HAP-1 (cell line): ENCODE data around the gene NEURL4.

Experiments used
- DNase-seq, 2 experiments: peaks; one replicate each; pipeline ENCODE4 v3.0.0-alpha.2; 2016 to 2020; ENCODE audit warnings: low spot score in 2 of 2
- H3K27me3 ChIP-seq: fragments of 250-450 bp; sonication (Bioruptor Pico); 2 replicates; pipeline ENCODE4 v1.5.1; 2020; ENCODE audit warnings: low read depth, mild to moderate bottlenecking, moderate library complexity
- H3K36me3 ChIP-seq: fragments of 250-450 bp; sonication (Bioruptor Pico); replicated peaks from 2 replicates; pipeline ENCODE4 v1.5.1; 2020; ENCODE audit warnings: mild to moderate bottlenecking
- H3K4me1 ChIP-seq: fragments of 250-450 bp; sonication (Bioruptor Pico); 2 replicates; pipeline ENCODE4 v1.5.1; 2020; ENCODE audit warnings: mild to moderate bottlenecking
- H3K4me3 ChIP-seq: fragments of 250-450 bp; sonication (Bioruptor Pico); 2 replicates; pipeline ENCODE4 v1.5.1; 2020; ENCODE audit warnings: mild to moderate bottlenecking, moderate library complexity
- H3K9me3 ChIP-seq: fragments of 250-450 bp; sonication (Bioruptor Pico); 2 replicates; pipeline ENCODE4 v1.5.1; 2020; ENCODE audit warnings: mild to moderate bottlenecking, moderate library complexity
- in situ Hi-C: fragments of 300-500 bp; cut with MboI; formaldehyde crosslinking; loops from 3 replicates; pipeline ENCODE4 v1.14.3; 2020; ENCODE audit warnings: low sequenced_read_pairs, inconsistent platforms, mixed read lengths

NEURL4 gene

GRCh38 chr17:7292729-7293128, 36.4 kb downstream of the NEURL4 start:
- no peak for DNase-seq
- no peaks in the 10 kb centered on the region for H3K9me3 ChIP-seq
- in situ Hi-C loops = no loop called here
- peaks cover 6% of the 10 kb centered on the region for H3K27me3 ChIP-seq
- H3K4me3 ChIP-seq = no peak overlapping the region
- H3K36me3 ChIP-seq = no peaks in the 10 kb centered on the region
- H3K4me1 ChIP-seq = peaks cover 14% of the 10 kb centered on the region

- no peak for DNase-seq
- Histone ChIP-seq H3K4me1 (peaks cover 14% of the 10 kb centered on the region), H3K36me3 (no peaks in the 10 kb centered on the region), H3K4me3 (no peak overlapping the region), H3K27me3 (peaks cover 6% of the 10 kb centered on the region), H3K9me3 (no peaks in the 10 kb centered on the region)
- in situ Hi-C loops = no loop called here
These were observed 36.9 kb downstream of the NEURL4 start for GRCh38 chr17:7292194-7292593.

- H3K27me3 ChIP-seq = peaks cover 6% of the 10 kb centered on the region
- DNase-seq = no peak
- no peaks in the 10 kb centered on the region; the same call in 1 of the 2 replicates for H3K36me3 ChIP-seq
- in situ Hi-C loops = no loop called here
- no peak overlapping the region for H3K4me3 ChIP-seq
- H3K9me3 ChIP-seq = no peaks in the 10 kb centered on the region
- peaks cover 11% of the 10 kb centered on the region for H3K4me1 ChIP-seq
These were observed 38.5 kb downstream of the NEURL4 start for GRCh38 chr17:7290685-7291084.

- Histone ChIP-seq H3K4me3 (no peak overlapping the region), H3K27me3 (peaks cover 6% of the 10 kb centered on the region), H3K4me1 (peaks cover 11% of the 10 kb centered on the region), H3K9me3 (no peaks in the 10 kb centered on the region), H3K36me3 (no peaks in the 10 kb centered on the region; the same call in 1 of the 2 replicates)
- no peak for DNase-seq
- in situ Hi-C loops = no loop called here
These were observed 39.0 kb downstream of the NEURL4 start for GRCh38 chr17:7290166-7290565.

GRCh38 chr17:7289256-7290032, 39.7 kb downstream of the NEURL4 start:
- H3K9me3 ChIP-seq = no peaks in the 10 kb centered on the region
- no peak overlapping the region for H3K4me3 ChIP-seq
- in situ Hi-C loops = no loop called here
- H3K27me3 ChIP-seq = peaks cover 6% of the 10 kb centered on the region
- H3K4me1 ChIP-seq = peaks cover 8% of the 10 kb centered on the region; the same call in 1 of the 2 replicates
- no peaks in the 10 kb centered on the region; the same call in 1 of the 2 replicates for H3K36me3 ChIP-seq
- no peak for DNase-seq

GRCh38 chr17:7285679-7286078, 43.5 kb downstream of the NEURL4 start:
- Histone ChIP-seq H3K27me3 (no peaks in the 10 kb centered on the region), H3K4me3 (no peak overlapping the region), H3K4me1 (peaks cover 6% of the 10 kb centered on the region), H3K9me3 (no peaks in the 10 kb centered on the region), H3K36me3 (no peaks in the 10 kb centered on the region; the same call in 1 of the 2 replicates)
- no peak for DNase-seq
- in situ Hi-C loops = no loop called here

GRCh38 chr17:7284911-7285310, 44.2 kb downstream of the NEURL4 start:
- Histone ChIP-seq H3K9me3 (no peaks in the 10 kb centered on the region), H3K4me1 (peaks cover 8% of the 10 kb centered on the region), H3K36me3 (no peaks in the 10 kb centered on the region; the same call in 1 of the 2 replicates), H3K27me3 (no peaks in the 10 kb centered on the region), H3K4me3 (no peak overlapping the region)
- no peak for DNase-seq
- in situ Hi-C loops = loop anchor here (5.0 kb wide), 1 partner anchor 62 kb away; no protein-coding TSS in a partner anchor

- no peak for DNase-seq
- peaks cover 8% of the 10 kb centered on the region for H3K4me1 ChIP-seq
- no peaks in the 10 kb centered on the region; the same call in 1 of the 2 replicates for H3K36me3 ChIP-seq
- no peak overlapping the region for H3K4me3 ChIP-seq
- no peaks in the 10 kb centered on the region for H3K27me3 ChIP-seq
- in situ Hi-C loops = loop anchor here (5.0 kb wide), 1 partner anchor 64 kb away; no protein-coding TSS in a partner anchor
- H3K9me3 ChIP-seq = no peaks in the 10 kb centered on the region
These were observed 45.5 kb downstream of the NEURL4 start for GRCh38 chr17:7283471-7284216.

- H3K36me3 ChIP-seq = no peaks in the 10 kb centered on the region; the same call in 1 of the 2 replicates
- peaks cover 8% of the 10 kb centered on the region for H3K4me1 ChIP-seq
- no peak overlapping the region; the same call in 1 of the 2 replicates for H3K4me3 ChIP-seq
- in situ Hi-C loops = loop anchor here (5.0 kb wide), 1 partner anchor 64 kb away; no protein-coding TSS in a partner anchor
- no peak for DNase-seq
- H3K27me3 ChIP-seq = no peaks in the 10 kb centered on the region
- no peaks in the 10 kb centered on the region for H3K9me3 ChIP-seq
These were observed 46.3 kb downstream of the NEURL4 start for GRCh38 chr17:7282752-7283321.

GRCh38 chr17:7281953-7282751, 47.0 kb downstream of the NEURL4 start:
- peak in 1 of 2 experiments; percentile 35 for DNase-seq
- in situ Hi-C loops = loop anchor here (5.0 kb wide), 1 partner anchor 65 kb away; no protein-coding TSS in a partner anchor
- peak overlapping the region; percentile 75 for H3K4me3 ChIP-seq
- H3K27me3 ChIP-seq = no peaks in the 10 kb centered on the region
- peaks cover 8% of the 10 kb centered on the region for H3K4me1 ChIP-seq
- no peaks in the 10 kb centered on the region; the same call in 1 of the 2 replicates for H3K36me3 ChIP-seq
- H3K9me3 ChIP-seq = no peaks in the 10 kb centered on the region

- Histone ChIP-seq H3K4me1 (peaks cover 8% of the 10 kb centered on the region), H3K36me3 (no peaks in the 10 kb centered on the region; the same call in 1 of the 2 replicates), H3K27me3 (no peaks in the 10 kb centered on the region), H3K9me3 (no peaks in the 10 kb centered on the region), H3K4me3 (peak within 1 kb of the TSS; percentile 75)
- peak; percentile 95 to 99 for DNase-seq
- in situ Hi-C loops = loop anchor here (5.0 kb wide), 1 partner anchor 66 kb away; no protein-coding TSS in a partner anchor
These were observed 47.8 kb downstream of the NEURL4 start, which contains the start of gene SLC2A4 for GRCh38 chr17:7281074-7281952. Gene SLC2A4 (plus strand): TSS chr17:7281718. CDS start chr17:7281935, 217 bp downstream.

GRCh38 chr17:7280519-7281073, 48.5 kb downstream of the NEURL4 start:
- in situ Hi-C loops = loop anchor here (5.0 kb wide), 1 partner anchor 67 kb away; no protein-coding TSS in a partner anchor

More at GRCh38 chr17:7280519-7281073, 48.5 kb downstream of the NEURL4 start:
- no peaks in the 10 kb centered on the region for H3K36me3 ChIP-seq
- peak overlapping the region; percentile 75 for H3K4me3 ChIP-seq
- peaks cover 8% of the 10 kb centered on the region for H3K4me1 ChIP-seq
- peak; percentile 85 to 92 for DNase-seq
- no peaks in the 10 kb centered on the region for H3K9me3 ChIP-seq
- H3K27me3 ChIP-seq = no peaks in the 10 kb centered on the region
